KOPT-K1 (cell line): ENCODE data around the gene SERPINE3.

Source experiments
- H3K27ac ChIP-seq: fragments of 200-600 bp; sonication (generic); 2 replicates; pipeline ENCODE4 v1.5.1; 2016; ENCODE audit warnings: antibody characterized with exemption, mild to moderate bottlenecking, low read depth, low read length; ENCODE audit not compliant: poor library complexity, severe bottlenecking
- H3K36me3 ChIP-seq: fragments of 200-600 bp; sonication (generic); 2 replicates; pipeline ENCODE4 v1.5.1; 2017; ENCODE audit warnings: antibody characterized with exemption, mild to moderate bottlenecking, low read length, moderate library complexity; ENCODE audit not compliant: insufficient read depth
- H3K9me3 ChIP-seq: fragments of 200-600 bp; sonication (generic); 2 replicates; pipeline ENCODE4 v1.5.1; 2017; ENCODE audit warnings: antibody characterized with exemption, low read length, mild to moderate bottlenecking; ENCODE audit not compliant: insufficient read depth, poor library complexity, severe bottlenecking

Gene SERPINE3

GRCh38 chr13:51339354-51339753 is at the start of gene SERPINE3:
Gene SERPINE3 (plus strand): TSS chr13:51339691. CDS start chr13:51341092, 1,401 bp downstream.
- H3K27ac ChIP-seq = no peak within 1 kb of the TSS
- H3K9me3 ChIP-seq = no peaks in the 10 kb centered on the region
- no peaks in the 10 kb centered on the region for H3K36me3 ChIP-seq

- Histone ChIP-seq H3K27ac (no peak overlapping the region), H3K9me3 (no peaks in the 10 kb centered on the region), H3K36me3 (no peaks in the 10 kb centered on the region)
Measured at GRCh38 chr13:51291341-51291740, 48.1 kb upstream of the SERPINE3 start.

DNA sequence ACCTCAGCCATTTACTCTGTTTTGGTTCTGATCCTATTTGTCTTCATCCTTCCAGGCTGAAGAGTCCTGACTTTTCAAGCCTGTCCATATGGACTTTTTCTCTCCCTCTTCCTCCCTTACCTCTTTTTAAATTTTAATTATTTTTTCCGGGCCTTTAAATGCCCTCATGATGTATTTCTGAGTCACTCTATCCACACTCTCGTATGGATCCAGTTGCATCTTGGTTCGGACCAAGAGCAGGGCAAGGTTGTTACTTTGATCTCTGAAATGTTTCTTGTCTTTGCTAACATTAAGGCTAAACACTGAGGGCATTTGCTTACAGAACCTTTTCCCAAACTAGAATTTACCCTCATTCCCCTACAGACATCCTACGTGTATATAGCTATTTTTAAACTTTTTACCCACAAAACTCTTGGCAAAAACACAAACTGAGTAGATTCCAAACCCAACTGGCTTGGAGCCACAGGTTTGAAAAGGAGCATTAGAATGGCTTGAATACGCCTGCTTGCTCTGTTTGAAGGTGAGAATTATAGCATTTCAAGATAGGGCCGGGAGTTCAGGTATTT is 47.4 kb upstream of the SERPINE3 start:
- H3K36me3 ChIP-seq = no peaks in the 10 kb centered on the region
- H3K27ac ChIP-seq = no peak overlapping the region
- H3K9me3 ChIP-seq = no peaks in the 10 kb centered on the region

DNA sequence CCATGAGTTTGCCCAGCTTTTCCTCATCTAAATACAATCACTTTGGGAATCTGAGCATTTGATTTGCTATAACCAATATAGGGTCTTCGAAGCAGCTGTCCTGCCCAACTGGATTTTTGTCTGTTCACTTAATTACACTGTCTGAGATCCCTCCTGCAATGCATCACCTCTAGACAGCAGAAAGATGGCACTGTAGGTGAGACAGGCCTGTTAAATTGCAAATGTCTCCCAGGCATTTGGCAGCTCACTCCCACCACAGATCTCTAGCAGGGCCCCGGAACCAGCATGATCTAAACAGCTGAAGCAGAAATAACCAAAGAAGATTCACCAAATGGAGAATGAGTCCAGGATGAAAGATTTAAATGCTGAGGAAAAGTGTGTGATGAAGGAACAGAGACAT is 41.9 kb upstream of the SERPINE3 start:
- Histone ChIP-seq H3K9me3 (no peaks in the 10 kb centered on the region), H3K36me3 (no peaks in the 10 kb centered on the region), H3K27ac (no peak overlapping the region)

DNA sequence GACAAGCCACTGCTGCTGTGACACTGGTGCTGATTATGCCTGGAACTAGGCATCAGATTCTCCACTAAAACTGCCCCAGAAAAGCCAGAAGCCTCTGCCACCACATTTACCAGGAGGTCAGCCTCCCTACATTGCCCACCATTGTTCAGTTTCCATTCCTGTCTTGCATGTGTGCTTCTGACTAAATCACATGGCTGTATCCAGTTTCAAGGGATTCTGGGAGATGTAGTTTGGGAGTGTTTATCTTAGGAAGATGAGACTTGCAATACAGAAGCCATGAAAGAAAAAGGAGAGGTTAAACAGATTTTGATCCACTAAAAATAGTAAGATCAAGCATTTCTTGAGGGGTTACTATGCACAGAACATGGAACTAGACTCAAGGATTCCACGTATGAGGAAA is 40.7 kb upstream of the SERPINE3 start:
- Histone ChIP-seq H3K9me3 (no peaks in the 10 kb centered on the region), H3K27ac (no peak overlapping the region), H3K36me3 (no peaks in the 10 kb centered on the region)

- Histone ChIP-seq H3K36me3 (no peaks in the 10 kb centered on the region), H3K27ac (no peak overlapping the region), H3K9me3 (no peaks in the 10 kb centered on the region)
Measured at GRCh38 chr13:51303063-51303552, 36.4 kb upstream of the SERPINE3 start.

- H3K36me3 ChIP-seq = no peaks in the 10 kb centered on the region
- H3K9me3 ChIP-seq = no peaks in the 10 kb centered on the region
- H3K27ac ChIP-seq = no peak overlapping the region
Measured at GRCh38 chr13:51303882-51304281, 35.6 kb upstream of the SERPINE3 start.

- no peaks in the 10 kb centered on the region for H3K9me3 ChIP-seq
- no peaks in the 10 kb centered on the region for H3K36me3 ChIP-seq
- H3K27ac ChIP-seq = no peak overlapping the region
Measured at GRCh38 chr13:51305271-51305967, 34.1 kb upstream of the SERPINE3 start.

DNA sequence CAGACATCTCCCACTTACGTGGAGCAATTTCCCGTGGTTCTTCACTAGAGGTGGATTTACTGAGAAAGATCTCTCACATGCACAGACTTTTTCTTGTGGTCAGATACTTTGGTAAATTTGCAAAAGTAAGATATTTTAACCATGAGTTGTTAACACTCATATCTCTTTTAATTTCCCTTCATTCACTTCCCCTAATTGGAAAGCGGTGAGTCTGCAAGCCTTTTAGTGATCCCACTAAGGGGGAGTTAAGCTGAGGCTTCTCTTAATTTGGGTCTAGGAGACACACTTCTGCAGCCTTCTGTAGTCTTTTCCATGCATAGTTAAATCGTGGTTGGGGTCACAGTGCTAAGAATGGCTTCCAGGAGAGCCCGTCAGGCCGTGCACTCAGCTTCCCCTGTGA is 30.7 kb upstream of the SERPINE3 start:
- no peaks in the 10 kb centered on the region for H3K9me3 ChIP-seq
- no peak overlapping the region for H3K27ac ChIP-seq
- H3K36me3 ChIP-seq = no peaks in the 10 kb centered on the region

DNA sequence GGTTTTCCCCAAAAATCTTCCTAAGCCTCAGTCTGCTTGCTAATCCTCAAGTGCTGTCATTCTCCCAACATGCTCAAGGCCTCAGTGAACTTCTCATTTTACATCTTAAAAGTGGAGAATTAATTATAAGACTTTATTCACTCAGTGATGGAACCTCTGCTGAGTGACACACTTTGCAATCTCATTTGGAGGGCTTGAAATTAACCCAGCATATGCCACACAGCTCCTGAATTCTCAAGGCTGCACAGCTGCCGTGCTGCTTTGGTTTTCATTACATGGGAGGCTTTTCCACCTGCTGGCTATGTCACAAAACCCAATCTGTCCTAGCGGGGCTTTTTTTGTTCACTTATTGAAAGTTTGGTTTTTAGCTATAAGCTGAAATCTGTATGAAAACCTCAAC is 28.3 kb upstream of the SERPINE3 start:
- no peaks in the 10 kb centered on the region for H3K36me3 ChIP-seq
- no peaks in the 10 kb centered on the region for H3K9me3 ChIP-seq
- no peak overlapping the region for H3K27ac ChIP-seq

DNA sequence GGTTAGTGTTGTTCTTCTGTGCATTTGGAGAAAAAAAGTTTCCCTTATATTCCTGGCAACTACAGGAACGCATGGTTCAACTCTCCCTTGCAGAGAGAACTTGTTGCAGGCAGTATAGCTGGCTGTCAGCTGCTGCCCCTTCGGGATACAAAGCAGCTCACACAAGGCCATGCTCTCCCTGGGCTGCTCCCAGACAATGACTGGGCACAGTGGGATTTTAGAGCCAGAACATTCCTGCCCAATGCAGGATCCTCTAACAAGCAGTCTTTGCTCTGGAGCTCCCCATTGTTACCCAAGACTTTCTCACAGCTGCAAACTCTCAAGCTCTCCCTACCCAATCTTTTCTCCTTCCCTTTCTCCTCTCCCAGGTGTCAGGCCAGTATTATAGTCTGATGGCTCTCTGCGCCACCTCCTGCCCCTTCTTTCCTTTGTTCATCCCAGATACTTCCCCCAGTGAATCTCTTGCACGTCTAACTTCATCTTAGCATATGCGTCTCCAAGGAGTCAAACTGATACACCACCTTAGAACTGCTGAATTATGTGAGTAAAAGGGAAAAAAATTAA is 27.5 kb upstream of the SERPINE3 start:
- no peak overlapping the region for H3K27ac ChIP-seq
- H3K36me3 ChIP-seq = no peaks in the 10 kb centered on the region
- H3K9me3 ChIP-seq = no peaks in the 10 kb centered on the region

- no peaks in the 10 kb centered on the region for H3K9me3 ChIP-seq
- H3K27ac ChIP-seq = no peak overlapping the region
- no peaks in the 10 kb centered on the region for H3K36me3 ChIP-seq
Measured at GRCh38 chr13:51313619-51314018, 25.9 kb upstream of the SERPINE3 start.

DNA sequence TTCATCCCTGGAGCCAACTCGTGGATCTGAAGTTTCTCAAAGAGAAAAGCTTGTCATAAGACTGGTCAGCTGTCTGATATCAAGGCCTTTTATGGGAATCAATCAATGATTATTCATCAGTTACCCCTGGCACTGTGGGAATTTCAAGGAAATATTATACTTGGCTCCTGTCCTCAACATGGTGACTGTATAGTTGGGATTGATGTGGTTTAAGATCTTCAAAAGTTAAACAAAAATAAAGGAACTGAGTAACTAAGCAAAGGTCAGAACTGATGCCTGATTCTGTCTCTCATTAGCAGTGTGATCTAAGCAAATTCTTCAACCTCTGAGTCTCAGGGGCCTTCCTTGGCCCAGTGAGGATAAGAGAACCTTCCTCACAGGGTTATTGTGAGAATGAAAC is 22.2 kb upstream of the SERPINE3 start:
- Histone ChIP-seq H3K27ac (no peak overlapping the region), H3K36me3 (no peaks in the 10 kb centered on the region), H3K9me3 (no peaks in the 10 kb centered on the region)

DNA sequence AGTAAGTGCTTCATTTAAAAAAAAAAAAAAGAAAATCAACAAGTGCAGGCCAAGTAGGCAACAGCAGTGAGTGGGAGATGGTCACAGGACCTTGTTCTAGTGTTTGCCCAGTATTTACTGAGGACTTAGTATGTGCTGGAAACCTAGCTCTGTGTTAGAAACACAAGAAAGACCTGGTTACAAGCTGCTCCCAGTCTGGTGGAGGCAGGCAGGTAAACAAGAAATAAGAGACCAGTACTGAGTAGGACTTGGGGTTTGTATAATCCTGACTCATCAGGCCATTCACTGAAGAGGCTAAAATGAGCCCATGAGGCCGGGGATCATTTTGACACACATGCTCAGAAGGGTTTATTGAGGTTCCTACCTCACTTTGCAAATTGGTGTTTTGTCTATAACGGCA is 21.5 kb upstream of the SERPINE3 start:
- Histone ChIP-seq H3K9me3 (no peaks in the 10 kb centered on the region), H3K27ac (no peak overlapping the region), H3K36me3 (no peaks in the 10 kb centered on the region)

GRCh38 chr13:51318876-51319275 is 20.6 kb upstream of the SERPINE3 start:
- no peak overlapping the region for H3K27ac ChIP-seq
- no peaks in the 10 kb centered on the region for H3K9me3 ChIP-seq

GRCh38 chr13:51321836-51322235 is 17.7 kb upstream of the SERPINE3 start:
- Histone ChIP-seq H3K9me3 (no peaks in the 10 kb centered on the region), H3K36me3 (no peaks in the 10 kb centered on the region), H3K27ac (no peak overlapping the region)

More at GRCh38 chr13:51318876-51319275, 20.6 kb upstream of the SERPINE3 start:
- no peaks in the 10 kb centered on the region for H3K36me3 ChIP-seq
